ENCODE data around the gene GRHL3.

- TF ChIP-seq CTCF (IDR thresholded peaks at IDR 0.05) (no peak), POLR2A (IDR thresholded peaks at IDR 0.05) (no peak), EP300 (IDR thresholded peaks at IDR 0.05) (no peak)
Measured at GRCh38 chr1:24288479-24288878, 30.7 kb upstream of the GRHL3 start.

Measured in tibial nerve (tissue), 4 donors.